K562 treated with DMSO at 1 percent for 24 hours (cell line): ENCODE data around the gene SAMD9. TPM values are rescaled to one million over a fixed set of nuclear protein-coding genes. Genes with fewer than 3 reads are reported as not detected.

Source experiments
- total RNA-seq: library from RNA; unstranded; fragments of 300-600 nt; gene quantifications from 2 replicates; pipeline ENCODE4 v1.2.3, GENCODE V29; 2022; ENCODE audit warnings: low read depth; ENCODE audit not compliant: insufficient read depth

The SAMD9 gene
- 2.4 and 3.1 TPM in 2 replicates for total RNA-seq

GRCh38 chr7:93117852-93118530 lies at the start of gene SAMD9:
Gene SAMD9 (minus strand): TSS chr7:93117979. CDS start chr7:93106097, 11,882 bp downstream.

DNA sequence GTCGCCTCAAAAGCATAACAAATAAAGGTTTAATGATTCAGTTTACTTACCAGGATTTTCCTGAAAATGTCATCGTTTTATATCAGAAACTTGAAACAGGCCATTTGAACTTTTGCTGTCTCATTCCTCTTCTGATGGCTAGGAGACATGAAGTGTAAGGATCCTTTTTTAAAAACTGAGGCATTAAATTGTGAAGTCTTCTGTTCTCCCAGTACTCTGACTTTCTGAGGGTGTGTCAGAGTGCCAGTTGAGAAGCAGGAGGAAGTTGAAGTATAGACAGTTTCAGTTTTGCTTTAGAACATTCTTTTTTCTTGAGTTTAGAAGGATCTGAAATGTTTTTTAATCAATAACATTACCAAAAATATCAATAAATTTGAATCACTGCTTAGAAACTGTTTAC lies 30.4 kb upstream of the SAMD9 start, which contains the start of gene SAMD9L:
SAMD9L (minus strand) TSS at position 242 of the 400 bp plus-strand sequence. CDS start 12,414 bp downstream, outside the sequence.

Other genes with a start within 250 kb of the SAMD9 start
- gene SAMD9L, start 30.4 kb upstream of the SAMD9 start, total RNA-seq, result 0.78 and 2.7 TPM in 2 replicates
- gene HEPACAM2, start 108.5 kb upstream of the SAMD9 start, total RNA-seq, result 5.4 and 5.7 TPM in 2 replicates
- 6.7 and 6.9 TPM in 2 replicates for gene VPS50, start 114.4 kb upstream of the SAMD9 start, total RNA-seq